Measurements from ENCODE around the gene NMNAT3. TPM values are rescaled to one million over a fixed set of nuclear protein-coding genes. Genes with fewer than 3 reads are reported as not detected.

The NMNAT3 gene
- 1 to 10 TPM; 8.3 to 8.8 TPM for total RNA-seq
- 1 to 10 TPM; 2.9 to 5.8 (median 4.9) TPM for polyA plus RNA-seq
- 2.5 to 8.5 (median 5.4) reads per million in 6 experiments for total RNA-seq

GRCh38 chr3:139677388-139678155, at the start of gene NMNAT3:
Gene NMNAT3, minus strand, starts transcription at chr3:139677972. Its CDS starts 50,248 bp downstream, at chr3:139627724.
- H3K4me3 Mint-ChIP-seq: peak within 1 kb of the TSS; percentile 71 to 91 (median 84)

GRCh38 chr3:139721370-139721769, 43.6 kb upstream of the NMNAT3 start:
- Mint-ChIP-seq H3K27ac (no peak overlapping the region), H3K4me1 (no peaks in the 10 kb centered on the region), H3K36me3 (no peaks in the 10 kb centered on the region), H3K9me3 (no peaks in the 10 kb centered on the region), H3K27me3 (peaks cover 6 to 47% (median 11%) of the 10 kb centered on the region in 5 donors), H3K4me3 (no peak overlapping the region)
- DNase-seq (no peak), ATAC-seq (no peak)
- POLR2A ChIA-PET: no interaction called here

More at GRCh38 chr3:139677388-139678155, at the start of gene NMNAT3:
- H3K9me3 Mint-ChIP-seq: no peaks in the 10 kb centered on the region
- POLR2A ChIA-PET: interaction anchor here (0.7 kb wide), 1 partner anchor 646 kb away, joined by 3 read pairs; no protein-coding TSS in a partner anchor
- H3K4me1 Mint-ChIP-seq: peaks cover 6 to 19% (median 13%) of the 10 kb centered on the region in 4 donors
- H3K36me3 Mint-ChIP-seq: no peaks in the 10 kb centered on the region
- peak within 1 kb of the TSS in 8 of 10 donors; percentile 27 to 88 (median 79) for H3K27ac Mint-ChIP-seq
- ATAC-seq: peak; percentile 94 to 96
- peak; percentile 72 to 89 (median 80) for DNase-seq
- H3K27me3 Mint-ChIP-seq: peaks cover 0 to 4% (median 0%) of the 10 kb centered on the region in 5 donors

GRCh38 chr3:139718415-139718814, 40.6 kb upstream of the NMNAT3 start:
- no peaks in the 10 kb centered on the region for H3K36me3 Mint-ChIP-seq
- peaks cover 0 to 2% (median 0%) of the 10 kb centered on the region in 4 donors for H3K4me1 Mint-ChIP-seq
- H3K9me3 Mint-ChIP-seq: no peaks in the 10 kb centered on the region
- H3K27me3 Mint-ChIP-seq: peaks cover 4 to 58% (median 9%) of the 10 kb centered on the region in 5 donors
- no peak for ATAC-seq
- H3K4me3 Mint-ChIP-seq: no peak overlapping the region
- POLR2A ChIA-PET: no interaction called here
- no peak for DNase-seq
- no peak overlapping the region for H3K27ac Mint-ChIP-seq

GRCh38 chr3:139716908-139717485, 39.2 kb upstream of the NMNAT3 start:
- DNase-seq (no peak), ATAC-seq (no peak)
- no peak overlapping the region for H3K4me3 Mint-ChIP-seq
- no peaks in the 10 kb centered on the region for H3K9me3 Mint-ChIP-seq
- H3K36me3 Mint-ChIP-seq: no peaks in the 10 kb centered on the region
- H3K4me1 Mint-ChIP-seq: peaks cover 0 to 2% (median 0%) of the 10 kb centered on the region in 4 donors
- H3K27ac Mint-ChIP-seq: no peak overlapping the region
- peaks cover 3 to 58% (median 12%) of the 10 kb centered on the region in 5 donors for H3K27me3 Mint-ChIP-seq
- POLR2A ChIA-PET: no interaction called here

GRCh38 chr3:139715743-139716360, 38.1 kb upstream of the NMNAT3 start:
- H3K27me3 Mint-ChIP-seq: peaks cover 3 to 56% (median 13%) of the 10 kb centered on the region in 5 donors
- H3K27ac Mint-ChIP-seq: no peak overlapping the region
- H3K9me3 Mint-ChIP-seq: no peaks in the 10 kb centered on the region
- H3K4me1 Mint-ChIP-seq: peaks cover 0 to 2% (median 0%) of the 10 kb centered on the region in 4 donors
- no peak overlapping the region for H3K4me3 Mint-ChIP-seq
- no peaks in the 10 kb centered on the region for H3K36me3 Mint-ChIP-seq
- no peak for ATAC-seq
- DNase-seq: no peak
- POLR2A ChIA-PET: no interaction called here

- POLR2A ChIA-PET: no interaction called here
- no peak for ATAC-seq
- H3K27ac Mint-ChIP-seq: no peak overlapping the region
Measured at GRCh38 chr3:139715166-139715565, 37.4 kb upstream of the NMNAT3 start.

GRCh38 chr3:139710212-139710611, 32.4 kb upstream of the NMNAT3 start:
- DNase-seq (no peak), ATAC-seq (no peak)
- H3K9me3 Mint-ChIP-seq: no peaks in the 10 kb centered on the region
- H3K36me3 Mint-ChIP-seq: no peaks in the 10 kb centered on the region
- H3K27ac Mint-ChIP-seq: no peak overlapping the region
- peaks cover 3 to 44% (median 6%) of the 10 kb centered on the region in 5 donors for H3K27me3 Mint-ChIP-seq
- H3K4me3 Mint-ChIP-seq: no peak overlapping the region
- no peaks in the 10 kb centered on the region for H3K4me1 Mint-ChIP-seq
- POLR2A ChIA-PET: no interaction called here

More at GRCh38 chr3:139715166-139715565, 37.4 kb upstream of the NMNAT3 start:
- H3K4me1 Mint-ChIP-seq: peaks cover 0 to 2% (median 0%) of the 10 kb centered on the region in 4 donors
- H3K9me3 Mint-ChIP-seq: no peaks in the 10 kb centered on the region
- no peak overlapping the region for H3K4me3 Mint-ChIP-seq
- H3K27me3 Mint-ChIP-seq: peaks cover 3 to 58% (median 15%) of the 10 kb centered on the region in 5 donors
- no peaks in the 10 kb centered on the region for H3K36me3 Mint-ChIP-seq
- DNase-seq: no peak

GRCh38 chr3:139705631-139706030, 27.9 kb upstream of the NMNAT3 start:
- Mint-ChIP-seq H3K36me3 (no peaks in the 10 kb centered on the region), H3K27ac (no peak overlapping the region), H3K27me3 (peaks cover 4 to 35% (median 16%) of the 10 kb centered on the region in 5 donors), H3K9me3 (no peaks in the 10 kb centered on the region), H3K4me1 (no peaks in the 10 kb centered on the region), H3K4me3 (no peak overlapping the region)
- no peak for DNase-seq
- no peak for ATAC-seq
- POLR2A ChIA-PET: no interaction called here

GRCh38 chr3:139696314-139696604, 18.5 kb upstream of the NMNAT3 start:
- DNase-seq: no peak
- no peak overlapping the region for H3K27ac Mint-ChIP-seq
- no peak for ATAC-seq
- H3K9me3 Mint-ChIP-seq: no peaks in the 10 kb centered on the region
- H3K36me3 Mint-ChIP-seq: no peaks in the 10 kb centered on the region
- POLR2A ChIA-PET: no interaction called here
- H3K4me3 Mint-ChIP-seq: no peak overlapping the region
- H3K4me1 Mint-ChIP-seq: no peaks in the 10 kb centered on the region
- peaks cover 3 to 18% (median 12%) of the 10 kb centered on the region in 5 donors for H3K27me3 Mint-ChIP-seq

GRCh38 chr3:139695426-139696313, 17.9 kb upstream of the NMNAT3 start:
- Mint-ChIP-seq H3K4me1 (no peaks in the 10 kb centered on the region), H3K9me3 (no peaks in the 10 kb centered on the region), H3K27ac (no peak overlapping the region), H3K36me3 (no peaks in the 10 kb centered on the region), H3K27me3 (peaks cover 2 to 13% (median 7%) of the 10 kb centered on the region in 5 donors), H3K4me3 (no peak overlapping the region)
- POLR2A ChIA-PET: no interaction called here
- no peak for DNase-seq
- ATAC-seq: no peak

- no peaks in the 10 kb centered on the region for H3K9me3 Mint-ChIP-seq
Measured at GRCh38 chr3:139695007-139695406, 17.2 kb upstream of the NMNAT3 start.

GRCh38 chr3:139694542-139694941, 16.8 kb upstream of the NMNAT3 start:
- Mint-ChIP-seq H3K27ac (no peak overlapping the region), H3K9me3 (no peaks in the 10 kb centered on the region), H3K4me1 (no peaks in the 10 kb centered on the region), H3K36me3 (no peaks in the 10 kb centered on the region), H3K4me3 (no peak overlapping the region), H3K27me3 (peaks cover 0 to 10% (median 3%) of the 10 kb centered on the region in 5 donors)
- DNase-seq (no peak), ATAC-seq (no peak)
- POLR2A ChIA-PET: no interaction called here

More at GRCh38 chr3:139695007-139695406, 17.2 kb upstream of the NMNAT3 start:
- Mint-ChIP-seq H3K27ac (peak overlapping the region in 1 of 10 donors; percentile 36), H3K4me3 (no peak overlapping the region), H3K27me3 (peaks cover 0 to 8% (median 3%) of the 10 kb centered on the region in 5 donors), H3K4me1 (no peaks in the 10 kb centered on the region), H3K36me3 (no peaks in the 10 kb centered on the region)
- ATAC-seq (no peak), DNase-seq (no peak)
- POLR2A ChIA-PET: no interaction called here

All from naive thymus-derived CD8-positive, alpha-beta T cell (primary cell).